Loucy (cell line): ENCODE results near the gene MOSMO.

Experiments used
- H2AFZ ChIP-seq: fragments of 200-600 bp; sonication (generic); 2 replicates; pipeline ENCODE4 v1.6.0; 2016; ENCODE audit warnings: antibody characterized with exemption, mild to moderate bottlenecking, low read length, moderate library complexity
- H3F3A ChIP-seq: fragments of 200-600 bp; 2 replicates; pipeline ENCODE4 v1.6.0; 2016; ENCODE audit warnings: antibody characterized with exemption, low read depth, mild to moderate bottlenecking
- H3K27me3 ChIP-seq: fragments of 200-600 bp; sonication (generic); 2 replicates; pipeline ENCODE4 v1.6.1; 2014; ENCODE audit warnings: low read length, mild to moderate bottlenecking; ENCODE audit not compliant: insufficient read depth, poor library complexity, severe bottlenecking
- H3K36me3 ChIP-seq: fragments of 200-600 bp; sonication (generic); 2 replicates; pipeline ENCODE4 v1.6.1; 2016; ENCODE audit warnings: low read length; ENCODE audit not compliant: insufficient read depth
- H3K4me1 ChIP-seq: fragments of 200-600 bp; sonication (generic); 2 replicates; pipeline ENCODE4 v1.5.1; 2014; ENCODE audit warnings: low read length, mild to moderate bottlenecking; ENCODE audit not compliant: insufficient read depth, poor library complexity, severe bottlenecking
- H3K4me2 ChIP-seq: fragments of 200-600 bp; sonication (generic); 2 replicates; pipeline ENCODE4 v1.6.0; 2014; ENCODE audit warnings: antibody characterized with exemption, low read length, low read depth, mild to moderate bottlenecking; ENCODE audit not compliant: poor library complexity, severe bottlenecking
- H3K4me3 ChIP-seq: fragments of 200-600 bp; sonication (generic); 2 replicates; pipeline ENCODE4 v1.5.1; 2014; ENCODE audit warnings: low read length, mild to moderate bottlenecking, mixed read lengths; ENCODE audit not compliant: poor library complexity, severe bottlenecking
- H3K79me2 ChIP-seq: fragments of 200-600 bp; sonication (generic); 2 replicates; pipeline ENCODE4 v1.6.1; 2014; ENCODE audit warnings: low read length; ENCODE audit not compliant: insufficient read depth
- H3K9ac ChIP-seq: fragments of 200-600 bp; sonication (generic); 2 replicates; pipeline ENCODE4 v1.6.0; 2014; ENCODE audit warnings: mild to moderate bottlenecking, low read depth, low read length, moderate library complexity; ENCODE audit not compliant: poor library complexity, severe bottlenecking
- H3K9me2 ChIP-seq: fragments of 200-600 bp; sonication (generic); replicated peaks from 2 replicates; pipeline ENCODE4 v1.6.1; 2016; ENCODE audit warnings: low read depth, low read length, mixed read lengths
- H3K9me3 ChIP-seq: fragments of 200-600 bp; sonication (generic); 2 replicates; pipeline ENCODE4 v1.6.1; 2014; ENCODE audit warnings: mild to moderate bottlenecking, antibody characterized with exemption, low read length, low read depth; ENCODE audit not compliant: insufficient read depth
- H4K20me1 ChIP-seq: fragments of 200-600 bp; sonication (generic); 2 replicates; pipeline ENCODE4 v1.6.0; 2014; ENCODE audit warnings: antibody characterized with exemption, low read length, mild to moderate bottlenecking; ENCODE audit not compliant: insufficient read depth, poor library complexity, severe bottlenecking
- EZH2phosphoT487 ChIP-seq: fragments of 200-600 bp; IDR thresholded peaks from 2 replicates; pipeline ENCODE4 v1.6.1; 2018; ENCODE audit warnings: antibody characterized with exemption, mild to moderate bottlenecking, moderate library complexity, borderline replicate concordance
- TF ChIP-seq, protein P1 (sequence below): fragments of 200-600 bp; sonication (generic); conservative IDR thresholded peaks from 2 replicates; pipeline ENCODE4 v1.5.1; 2014; ENCODE audit warnings: mild to moderate bottlenecking, antibody characterized with exemption, low read length

Gene MOSMO

DNA sequence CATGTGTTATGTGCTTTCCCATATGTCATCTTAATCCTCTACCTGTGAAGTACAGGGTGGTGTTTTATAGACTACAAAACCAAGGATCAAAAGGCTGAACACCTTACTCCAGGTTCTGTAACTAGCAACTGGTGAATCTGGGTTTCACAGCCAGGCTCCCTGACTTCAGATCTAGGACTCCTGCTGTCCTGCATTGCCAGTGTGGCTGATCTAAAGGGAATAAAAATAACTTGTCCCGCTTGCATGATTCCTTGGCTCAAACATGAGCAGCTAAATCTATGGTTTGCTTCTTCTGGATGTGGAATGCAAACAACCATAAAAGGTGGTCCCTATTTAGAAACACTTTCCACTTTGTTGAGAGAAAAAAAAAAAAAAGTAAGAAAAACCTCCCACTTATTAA is 80.7 kb downstream of the MOSMO start:
- Histone ChIP-seq H3F3A (no peaks in the 10 kb centered on the region), H3K79me2 (no peaks in the 10 kb centered on the region), H2AFZ (no peak overlapping the region), H4K20me1 (no peaks in the 10 kb centered on the region), H3K9ac (no peak overlapping the region), H3K9me2 (no peaks in the 10 kb centered on the region), H3K4me2 (no peak overlapping the region), H3K4me3 (no peak overlapping the region), H3K36me3 (no peaks in the 10 kb centered on the region), H3K9me3 (no peaks in the 10 kb centered on the region), H3K27me3 (no peaks in the 10 kb centered on the region), H3K4me1 (no peaks in the 10 kb centered on the region)
- no peak for TF ChIP-seq EZH2phosphoT487
- TF ChIP-seq, protein P1, sequence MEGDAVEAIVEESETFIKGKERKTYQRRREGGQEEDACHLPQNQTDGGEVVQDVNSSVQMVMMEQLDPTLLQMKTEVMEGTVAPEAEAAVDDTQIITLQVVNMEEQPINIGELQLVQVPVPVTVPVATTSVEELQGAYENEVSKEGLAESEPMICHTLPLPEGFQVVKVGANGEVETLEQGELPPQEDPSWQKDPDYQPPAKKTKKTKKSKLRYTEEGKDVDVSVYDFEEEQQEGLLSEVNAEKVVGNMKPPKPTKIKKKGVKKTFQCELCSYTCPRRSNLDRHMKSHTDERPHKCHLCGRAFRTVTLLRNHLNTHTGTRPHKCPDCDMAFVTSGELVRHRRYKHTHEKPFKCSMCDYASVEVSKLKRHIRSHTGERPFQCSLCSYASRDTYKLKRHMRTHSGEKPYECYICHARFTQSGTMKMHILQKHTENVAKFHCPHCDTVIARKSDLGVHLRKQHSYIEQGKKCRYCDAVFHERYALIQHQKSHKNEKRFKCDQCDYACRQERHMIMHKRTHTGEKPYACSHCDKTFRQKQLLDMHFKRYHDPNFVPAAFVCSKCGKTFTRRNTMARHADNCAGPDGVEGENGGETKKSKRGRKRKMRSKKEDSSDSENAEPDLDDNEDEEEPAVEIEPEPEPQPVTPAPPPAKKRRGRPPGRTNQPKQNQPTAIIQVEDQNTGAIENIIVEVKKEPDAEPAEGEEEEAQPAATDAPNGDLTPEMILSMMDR: no peak

DNA sequence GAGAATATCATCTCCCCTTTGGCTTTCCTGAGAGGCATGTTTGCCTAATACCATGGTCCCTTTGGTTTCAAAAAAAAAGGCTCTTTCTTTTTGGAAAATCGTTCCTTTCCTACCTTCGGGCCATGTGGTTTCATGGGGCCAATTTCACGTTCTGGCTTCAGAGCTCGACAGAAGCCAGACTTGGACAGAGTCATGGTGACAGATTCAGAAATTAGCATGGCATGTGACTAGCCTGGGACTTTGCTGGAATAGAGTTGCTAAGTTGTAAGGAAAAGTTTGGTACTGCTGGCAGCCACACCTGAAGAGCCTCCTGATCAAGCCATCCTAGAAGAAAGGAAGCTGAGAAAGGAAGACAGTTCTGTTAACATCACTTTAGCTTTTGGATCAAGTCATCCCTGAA is 82.0 kb downstream of the MOSMO start:
- Histone ChIP-seq H3K9me3 (no peaks in the 10 kb centered on the region), H3K4me1 (no peaks in the 10 kb centered on the region), H4K20me1 (no peaks in the 10 kb centered on the region), H3F3A (no peaks in the 10 kb centered on the region), H2AFZ (no peak overlapping the region), H3K9me2 (no peaks in the 10 kb centered on the region), H3K36me3 (no peaks in the 10 kb centered on the region), H3K4me2 (no peak overlapping the region), H3K4me3 (no peak overlapping the region), H3K9ac (no peak overlapping the region), H3K27me3 (no peaks in the 10 kb centered on the region), H3K79me2 (no peaks in the 10 kb centered on the region)
- TF ChIP-seq, protein P1: no peak
- no peak for TF ChIP-seq EZH2phosphoT487

DNA sequence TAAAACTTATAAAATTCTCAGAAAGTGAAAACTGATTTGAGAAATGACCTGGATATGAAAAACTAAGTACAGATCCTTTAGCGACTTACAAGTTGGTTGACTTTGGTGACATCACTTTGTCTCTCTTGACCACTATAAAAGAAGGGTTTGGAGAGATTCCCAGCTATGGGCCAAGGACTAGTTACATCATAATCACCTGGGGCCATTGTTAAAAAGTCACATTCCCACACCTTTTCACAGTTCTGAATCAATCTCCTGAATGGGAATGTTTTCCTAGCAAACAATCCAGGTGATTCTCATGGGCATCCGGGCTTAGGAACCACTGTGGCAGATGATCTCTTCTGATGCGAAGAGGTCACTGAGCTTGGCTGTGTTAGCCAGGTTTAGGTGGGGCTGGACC is 83.8 kb downstream of the MOSMO start:
- no peaks in the 10 kb centered on the region for H3K27me3 ChIP-seq
- TF ChIP-seq, protein P1: no peak
- no peak for TF ChIP-seq EZH2phosphoT487
- H3K4me3 ChIP-seq: no peak overlapping the region
- no peaks in the 10 kb centered on the region for H3K4me1 ChIP-seq
- no peaks in the 10 kb centered on the region for H4K20me1 ChIP-seq
- no peaks in the 10 kb centered on the region for H3F3A ChIP-seq
- no peak overlapping the region for H3K4me2 ChIP-seq
- H3K36me3 ChIP-seq: no peaks in the 10 kb centered on the region
- no peak overlapping the region for H3K9ac ChIP-seq
- H3K79me2 ChIP-seq: no peaks in the 10 kb centered on the region
- no peaks in the 10 kb centered on the region for H3K9me2 ChIP-seq
- H2AFZ ChIP-seq: no peak overlapping the region
- no peaks in the 10 kb centered on the region for H3K9me3 ChIP-seq
